Testis (tissue), 2 donors: Measurements from ENCODE around the gene LSR.

Experiments used
- CTCF ChIP-seq, 3 experiments: fragments of 450-650 bp in 2 of 3; fragments of 200-600 bp in 1 of 3; sonication (generic) in 1 of 3; IDR thresholded peaks; one replicate each; pipeline ENCODE4 v1.5.1; 2016 to 2019; ENCODE audit warnings: antibody characterized with exemption in 3 of 3, mild to moderate bottlenecking in 2 of 3, moderate library complexity in 1 of 3
- POLR2A ChIP-seq: fragments of 450-650 bp; IDR thresholded peaks from one replicate; pipeline ENCODE4 v1.6.1; 2017; ENCODE audit warnings: antibody characterized with exemption, mild to moderate bottlenecking, moderate library complexity

- TF ChIP-seq CTCF (IDR thresholded peaks at IDR 0.05) (no peak), POLR2A (no peak)
These were observed 21.6 kb downstream of the LSR start for GRCh38 chr19:35270381-35270811.
